GM12875 (cell line): ENCODE results near the gene RNF133.

Source experiments
- H3K4me3 ChIP-seq: one replicate; pipeline ENCODE4 v1.5.1; 2011; ENCODE audit warnings: low read depth, low read length, control low read depth
- TF ChIP-seq, protein P1 (sequence below): IDR thresholded peaks from 2 replicates; pipeline ENCODE4 v1.5.1; 2011; ENCODE audit warnings: low read depth, mild to moderate bottlenecking, control low read depth, inconsistent platforms, low read length, moderate library complexity, borderline replicate concordance; ENCODE audit not compliant: insufficient read depth

The RNF133 gene, protein sequence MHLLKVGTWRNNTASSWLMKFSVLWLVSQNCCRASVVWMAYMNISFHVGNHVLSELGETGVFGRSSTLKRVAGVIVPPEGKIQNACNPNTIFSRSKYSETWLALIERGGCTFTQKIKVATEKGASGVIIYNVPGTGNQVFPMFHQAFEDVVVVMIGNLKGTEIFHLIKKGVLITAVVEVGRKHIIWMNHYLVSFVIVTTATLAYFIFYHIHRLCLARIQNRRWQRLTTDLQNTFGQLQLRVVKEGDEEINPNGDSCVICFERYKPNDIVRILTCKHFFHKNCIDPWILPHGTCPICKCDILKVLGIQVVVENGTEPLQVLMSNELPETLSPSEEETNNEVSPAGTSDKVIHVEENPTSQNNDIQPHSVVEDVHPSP

DNA sequence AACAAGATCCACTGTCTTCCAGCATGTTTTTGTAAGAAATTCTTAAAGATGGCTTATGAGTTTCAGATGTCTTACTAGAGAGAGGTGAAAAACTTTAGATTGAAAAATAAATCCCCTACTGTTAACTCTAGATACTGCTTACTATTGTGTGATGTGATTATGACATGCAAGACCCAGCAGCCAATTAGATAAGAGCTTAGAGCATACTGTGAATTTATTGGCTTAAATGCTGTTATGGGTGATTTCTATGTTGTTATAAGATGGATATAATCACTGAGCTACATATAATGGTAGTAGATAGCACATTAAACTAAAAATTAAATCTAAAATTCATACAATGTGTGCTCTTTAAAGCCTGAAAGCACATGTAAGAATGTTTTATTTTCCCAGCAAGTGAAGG is at the start of gene RNF133:
TSS of gene RNF133 (minus strand) at position 101 of the 400 bp plus-strand sequence. CDS start 199 bp downstream, outside the sequence.
- TF ChIP-seq, protein P1, sequence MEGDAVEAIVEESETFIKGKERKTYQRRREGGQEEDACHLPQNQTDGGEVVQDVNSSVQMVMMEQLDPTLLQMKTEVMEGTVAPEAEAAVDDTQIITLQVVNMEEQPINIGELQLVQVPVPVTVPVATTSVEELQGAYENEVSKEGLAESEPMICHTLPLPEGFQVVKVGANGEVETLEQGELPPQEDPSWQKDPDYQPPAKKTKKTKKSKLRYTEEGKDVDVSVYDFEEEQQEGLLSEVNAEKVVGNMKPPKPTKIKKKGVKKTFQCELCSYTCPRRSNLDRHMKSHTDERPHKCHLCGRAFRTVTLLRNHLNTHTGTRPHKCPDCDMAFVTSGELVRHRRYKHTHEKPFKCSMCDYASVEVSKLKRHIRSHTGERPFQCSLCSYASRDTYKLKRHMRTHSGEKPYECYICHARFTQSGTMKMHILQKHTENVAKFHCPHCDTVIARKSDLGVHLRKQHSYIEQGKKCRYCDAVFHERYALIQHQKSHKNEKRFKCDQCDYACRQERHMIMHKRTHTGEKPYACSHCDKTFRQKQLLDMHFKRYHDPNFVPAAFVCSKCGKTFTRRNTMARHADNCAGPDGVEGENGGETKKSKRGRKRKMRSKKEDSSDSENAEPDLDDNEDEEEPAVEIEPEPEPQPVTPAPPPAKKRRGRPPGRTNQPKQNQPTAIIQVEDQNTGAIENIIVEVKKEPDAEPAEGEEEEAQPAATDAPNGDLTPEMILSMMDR, result no peak
- no peak within 1 kb of the TSS for H3K4me3 ChIP-seq

DNA sequence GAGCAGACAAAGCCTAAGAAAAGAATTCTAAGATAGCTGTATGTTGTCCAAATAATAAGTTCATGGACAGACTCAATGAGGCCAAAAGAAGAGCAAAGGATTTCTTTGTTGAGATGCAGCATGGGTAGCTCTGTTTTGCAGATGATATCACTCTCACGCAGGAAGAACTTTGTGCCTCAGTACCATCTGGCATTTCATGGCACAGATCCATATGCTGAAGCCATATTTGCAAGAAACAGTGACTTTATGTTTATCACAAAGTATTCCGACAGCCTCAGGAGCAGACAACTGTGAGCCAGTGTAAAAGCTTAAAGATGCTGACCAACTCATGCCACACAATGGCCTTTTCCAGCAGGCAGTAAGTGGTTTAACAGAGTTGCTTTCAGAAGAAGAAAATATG is 49.3 kb upstream of the RNF133 start:
- TF ChIP-seq, protein P1, result no peak
- no peak overlapping the region for H3K4me3 ChIP-seq

DNA sequence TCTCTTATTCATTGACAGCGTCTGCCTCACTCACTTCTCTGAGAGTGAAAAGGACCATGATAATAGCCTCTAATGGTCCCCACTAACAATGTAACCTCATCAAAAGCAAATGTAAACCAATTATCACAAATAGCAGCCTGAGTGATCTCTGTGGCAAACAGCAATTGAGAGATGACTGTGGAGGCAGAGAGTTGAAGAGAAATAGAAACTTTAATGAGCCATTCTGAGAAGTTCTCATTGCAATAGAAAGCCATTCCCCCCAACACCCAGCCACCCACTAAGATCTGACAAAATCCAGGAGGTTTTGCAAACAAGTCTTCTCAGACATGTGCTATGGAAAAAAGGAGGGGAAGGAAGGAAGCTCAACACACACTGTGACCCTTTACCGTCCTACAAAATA is 48.0 kb upstream of the RNF133 start:
- no peak overlapping the region for H3K4me3 ChIP-seq
- TF ChIP-seq, protein P1, result no peak

DNA sequence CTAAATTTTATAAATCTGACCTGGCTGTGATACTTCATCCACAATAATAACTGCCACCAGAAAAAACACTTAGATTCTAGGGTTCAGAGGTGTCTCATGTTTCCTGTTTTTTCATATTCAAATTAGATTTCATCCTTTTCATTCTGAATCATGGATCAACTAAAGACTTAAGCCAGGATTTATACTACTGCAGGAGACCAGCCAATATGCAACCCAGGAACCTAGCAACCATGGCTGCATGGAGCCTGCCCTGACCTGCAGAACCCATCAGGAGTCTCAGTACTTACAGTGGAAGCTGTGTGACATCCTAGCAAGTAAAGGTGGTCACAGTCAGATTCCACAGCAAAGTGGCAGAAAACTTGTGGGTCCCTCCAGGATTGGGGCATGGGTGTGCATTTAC is 44.3 kb upstream of the RNF133 start:
- no peak overlapping the region for H3K4me3 ChIP-seq
- TF ChIP-seq, protein P1, result no peak

DNA sequence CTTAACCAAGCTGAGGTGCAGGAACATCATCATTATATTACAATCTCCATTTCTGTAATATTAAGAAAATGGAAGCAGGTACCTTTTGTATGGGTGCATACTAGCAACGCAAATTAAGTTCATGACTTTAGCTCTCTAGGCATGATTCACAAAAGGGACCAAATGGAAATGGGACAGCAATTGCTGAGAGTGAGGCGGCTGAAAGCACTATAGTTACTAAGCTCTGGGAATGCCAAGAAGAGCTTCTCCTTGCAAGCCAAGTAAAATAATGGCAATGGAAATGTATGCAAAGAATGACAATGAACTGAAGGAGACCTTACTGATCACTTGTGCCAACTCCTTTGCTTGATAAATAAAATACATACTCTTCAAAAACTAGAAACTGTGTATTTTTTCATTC is 40.0 kb upstream of the RNF133 start:
- no peak overlapping the region for H3K4me3 ChIP-seq
- TF ChIP-seq, protein P1, result no peak

DNA sequence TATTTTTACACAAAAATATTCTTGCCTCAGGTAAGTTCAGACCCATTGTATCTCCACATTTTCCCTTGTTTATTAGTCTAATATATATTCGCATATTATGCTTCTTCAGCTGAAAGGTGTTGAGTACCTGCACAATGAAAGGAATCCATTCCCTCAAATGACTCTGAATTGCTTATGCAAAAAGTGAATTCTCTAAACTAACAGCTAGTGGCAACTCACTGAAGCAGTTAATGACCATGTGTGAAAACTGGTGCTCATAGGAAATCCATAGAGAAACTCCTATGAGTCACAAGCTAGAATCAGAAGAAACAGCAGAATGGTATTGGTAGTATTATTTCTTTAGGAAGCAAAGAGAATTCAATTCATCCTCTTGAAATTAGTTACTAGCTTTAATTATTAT is 37.3 kb upstream of the RNF133 start:
- TF ChIP-seq, protein P1, result no peak
- H3K4me3 ChIP-seq, result no peak overlapping the region

DNA sequence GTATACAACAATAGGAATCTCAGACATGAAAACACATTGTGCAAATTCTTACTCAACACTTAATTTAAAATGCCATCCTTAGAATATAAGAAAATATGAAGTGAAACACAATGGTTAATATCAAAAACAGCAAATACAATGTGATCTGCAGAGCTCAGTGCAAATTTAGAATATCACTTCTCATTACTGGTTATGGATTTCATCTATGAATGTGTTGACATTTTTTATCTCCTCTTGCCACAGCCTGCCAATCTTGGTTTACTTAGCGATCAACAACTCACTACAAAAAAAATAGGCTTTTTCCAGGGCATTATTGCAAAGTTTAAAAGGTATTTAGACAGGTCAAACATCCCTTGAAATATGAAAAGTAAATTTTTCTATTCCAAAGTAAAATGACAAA is 28.8 kb upstream of the RNF133 start:
- no peak overlapping the region for H3K4me3 ChIP-seq
- TF ChIP-seq, protein P1, result no peak
